Ramos (cell line): Measurements from ENCODE around the gene ELN.

ENCODE experiments used
- in situ Hi-C: fragments of 300-500 bp; cut with MboI; formaldehyde crosslinking; loops from one replicate; pipeline ENCODE4 v1.14.3; 2022; ENCODE audit warnings: low sequenced_read_pairs; ENCODE audit not compliant: unreplicated experiment

The ELN gene

DNA sequence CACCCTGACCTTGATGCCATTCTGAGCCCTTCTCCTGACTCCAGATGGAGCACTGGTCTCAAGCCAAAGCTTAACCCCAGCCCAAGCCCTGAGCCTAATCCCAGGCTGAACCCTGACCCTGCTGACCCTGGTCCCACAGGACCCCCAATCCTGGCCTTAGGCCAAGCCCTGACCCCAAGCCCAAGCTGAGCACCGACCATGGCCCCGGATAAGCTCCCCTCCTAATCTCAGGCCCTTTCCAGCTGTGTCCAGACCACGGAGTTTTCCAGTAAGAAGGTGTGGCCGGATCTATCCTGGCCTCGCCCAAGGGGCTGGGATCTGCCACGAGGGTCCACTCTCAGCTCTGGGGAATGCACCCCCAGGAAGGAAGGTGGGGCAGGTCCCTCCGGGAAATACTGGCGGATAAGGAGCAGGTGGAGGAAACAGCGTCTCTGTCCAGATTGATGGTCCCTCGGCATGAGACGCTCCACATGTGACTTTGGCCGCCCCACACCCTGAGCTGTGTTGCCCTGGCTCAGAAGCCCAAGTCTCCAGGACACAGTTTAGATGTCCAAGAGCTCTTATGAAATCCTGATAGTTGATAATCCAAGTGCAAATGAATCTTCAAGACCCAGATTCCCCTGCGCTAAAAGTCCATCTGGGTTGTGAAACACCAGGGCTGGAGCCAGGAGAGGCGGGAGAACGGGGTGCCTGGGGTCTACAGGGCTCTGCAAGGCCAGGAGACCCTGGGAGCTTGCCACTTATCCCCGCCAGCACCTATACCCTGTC, 10.4 kb downstream of the ELN start:
- in situ Hi-C loops, result loop anchor here (25.0 kb wide), 1 partner anchor 524 kb away; no protein-coding TSS in a partner anchor

DNA sequence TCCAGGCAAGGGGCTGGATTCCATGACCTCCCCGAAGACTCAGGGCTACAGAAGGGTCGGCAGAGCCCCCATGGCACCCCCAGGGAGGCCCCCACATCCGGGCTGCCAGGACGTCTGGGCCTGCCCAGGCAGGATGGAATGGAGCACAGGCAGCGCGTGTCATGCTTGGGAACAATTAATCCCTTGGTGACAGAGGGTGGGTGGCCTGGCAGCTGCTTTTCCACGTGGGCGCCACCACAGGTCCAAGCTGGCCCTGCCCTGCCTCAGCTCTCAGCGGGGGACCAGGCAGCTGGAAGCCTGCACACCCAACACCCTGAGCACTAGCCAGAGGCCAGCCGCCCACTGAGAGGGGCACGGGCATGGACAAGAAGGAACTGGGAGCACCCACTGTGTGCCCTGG, 11.4 kb downstream of the ELN start:
- in situ Hi-C loops, result loop anchor here (25.0 kb wide), 1 partner anchor 523 kb away; no protein-coding TSS in a partner anchor

DNA sequence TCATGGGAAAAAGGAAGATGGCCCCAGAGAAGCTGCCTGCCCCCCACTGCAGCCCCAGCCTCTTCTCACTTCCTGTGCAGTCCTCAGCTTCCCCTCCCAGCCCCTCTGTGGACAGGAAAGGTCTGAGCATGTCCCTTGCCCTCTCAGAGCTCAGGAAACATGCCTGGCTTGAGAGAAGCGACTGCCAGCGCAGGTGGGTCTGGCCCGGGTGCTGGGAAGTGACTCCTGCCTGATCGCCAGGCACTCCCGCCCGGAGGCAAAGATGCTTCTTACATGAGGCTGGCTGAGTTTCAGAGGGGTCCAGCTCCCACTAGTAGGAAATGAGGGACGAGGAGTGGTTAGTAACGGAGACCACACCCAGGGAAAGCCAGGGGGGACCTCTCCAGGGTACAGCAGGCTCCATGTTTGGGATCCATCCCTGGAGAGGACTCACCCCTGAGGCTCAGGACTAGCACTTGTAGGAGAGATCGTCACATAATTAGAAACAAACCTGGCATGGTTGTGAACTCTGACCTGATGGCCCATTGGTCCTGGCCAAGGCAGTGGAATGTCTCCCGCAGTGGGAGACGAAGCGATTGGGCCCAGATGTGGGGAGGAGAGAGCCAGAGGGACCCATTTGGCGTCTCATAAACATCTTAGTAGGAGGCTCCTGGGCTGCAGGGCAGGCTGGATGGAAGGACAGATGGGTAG, 12.3 kb downstream of the ELN start:
- in situ Hi-C loops, result loop anchor here (25.0 kb wide), 1 partner anchor 522 kb away; no protein-coding TSS in a partner anchor

DNA sequence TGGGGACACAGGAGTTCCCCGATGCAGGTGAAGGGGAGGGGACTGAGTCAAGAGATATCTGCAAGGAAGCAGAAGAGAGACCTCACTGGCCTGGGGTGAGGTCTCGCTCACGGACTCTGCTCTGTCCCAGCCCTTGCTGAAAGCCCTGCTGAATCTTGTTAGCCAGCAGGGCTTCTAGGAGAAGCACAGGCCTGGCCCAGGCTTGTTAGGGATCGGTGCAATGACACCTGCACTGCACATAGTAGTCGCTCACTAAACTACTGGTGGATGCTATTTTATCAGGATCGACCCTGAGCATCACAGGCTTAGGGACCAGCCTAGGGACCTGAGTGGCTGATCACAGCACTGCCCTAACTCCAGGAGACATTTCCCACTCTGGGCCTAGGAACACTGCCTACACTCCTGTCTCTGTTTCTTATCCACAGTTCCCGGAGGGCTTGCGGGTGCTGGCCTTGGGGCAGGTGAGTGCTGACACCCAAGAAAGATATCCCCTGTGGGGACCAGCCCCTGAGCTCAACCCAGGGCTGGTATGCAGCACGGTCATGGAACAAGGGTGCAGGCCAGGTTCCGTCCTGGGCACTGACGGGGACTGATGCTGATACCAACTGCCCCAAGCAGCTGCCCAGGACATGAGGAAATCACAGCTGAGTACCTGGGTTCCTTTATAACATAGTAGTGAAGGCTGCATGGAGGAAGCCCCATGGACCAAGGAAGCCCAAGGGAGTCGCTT, 13.0 kb downstream of the ELN start:
- in situ Hi-C loops, result loop anchor here (25.0 kb wide), 1 partner anchor 521 kb away; no protein-coding TSS in a partner anchor

DNA sequence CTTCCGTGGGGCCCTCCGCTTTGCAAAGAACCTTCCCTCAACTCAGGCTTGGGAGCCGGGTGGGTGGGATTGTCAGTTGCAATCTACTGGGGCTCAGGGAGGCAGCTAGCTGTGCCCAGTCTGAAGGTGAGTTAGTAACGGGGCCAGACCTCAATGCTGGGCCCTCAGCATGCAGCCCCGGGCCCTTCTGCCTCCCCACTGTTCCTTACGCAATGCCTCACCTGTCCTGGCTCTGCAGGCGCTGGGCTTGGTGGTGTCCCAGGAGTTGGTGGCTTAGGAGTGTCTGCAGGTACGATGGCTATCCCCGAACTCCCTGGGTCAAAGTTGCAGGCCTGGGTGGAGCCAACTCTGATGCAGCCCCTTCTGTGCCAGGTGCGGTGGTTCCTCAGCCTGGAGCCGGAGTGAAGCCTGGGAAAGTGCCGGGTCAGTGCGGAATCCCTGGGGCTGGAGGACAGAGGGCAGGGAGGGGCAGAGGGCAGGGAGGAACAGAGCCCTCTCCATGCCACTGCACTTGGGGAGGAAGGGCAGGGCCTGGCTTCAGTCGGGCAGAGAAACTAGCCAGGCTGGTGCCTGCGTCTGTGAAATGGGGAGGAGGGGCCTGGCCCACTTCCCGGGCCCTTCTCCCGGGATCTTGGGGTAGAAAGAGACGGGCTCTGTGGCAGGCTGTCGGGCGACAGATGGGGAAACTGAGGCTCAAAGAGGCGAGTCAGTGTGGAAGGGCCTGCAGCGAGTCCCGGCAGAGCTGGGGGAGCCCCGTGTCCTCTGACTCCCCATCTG, 15.0 kb downstream of the ELN start:
- in situ Hi-C loops, result loop anchor here (25.0 kb wide), 1 partner anchor 519 kb away; no protein-coding TSS in a partner anchor

DNA sequence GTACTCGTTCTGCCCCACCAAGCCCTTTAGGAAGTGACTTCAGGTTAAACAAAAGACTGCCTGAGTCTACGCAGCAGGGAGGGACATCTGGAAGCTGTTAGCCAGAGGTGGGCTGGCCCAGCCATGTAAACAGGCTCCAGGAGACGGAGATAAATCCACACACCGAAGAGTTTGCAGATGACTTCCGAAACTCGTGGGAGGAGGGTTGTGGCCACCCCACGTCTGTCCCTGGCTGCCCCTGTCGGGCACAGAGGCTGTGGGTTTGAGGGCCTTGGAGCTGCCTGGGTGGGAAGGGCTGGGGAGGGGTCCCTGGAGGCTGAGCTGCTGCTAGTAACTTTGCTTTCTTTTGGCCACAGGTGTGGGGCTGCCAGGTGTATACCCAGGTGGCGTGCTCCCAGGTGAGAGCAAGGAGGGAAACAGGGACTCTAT, 15.6 kb downstream of the ELN start:
- in situ Hi-C loops, result loop anchor here (25.0 kb wide), 1 partner anchor 519 kb away; no protein-coding TSS in a partner anchor

DNA sequence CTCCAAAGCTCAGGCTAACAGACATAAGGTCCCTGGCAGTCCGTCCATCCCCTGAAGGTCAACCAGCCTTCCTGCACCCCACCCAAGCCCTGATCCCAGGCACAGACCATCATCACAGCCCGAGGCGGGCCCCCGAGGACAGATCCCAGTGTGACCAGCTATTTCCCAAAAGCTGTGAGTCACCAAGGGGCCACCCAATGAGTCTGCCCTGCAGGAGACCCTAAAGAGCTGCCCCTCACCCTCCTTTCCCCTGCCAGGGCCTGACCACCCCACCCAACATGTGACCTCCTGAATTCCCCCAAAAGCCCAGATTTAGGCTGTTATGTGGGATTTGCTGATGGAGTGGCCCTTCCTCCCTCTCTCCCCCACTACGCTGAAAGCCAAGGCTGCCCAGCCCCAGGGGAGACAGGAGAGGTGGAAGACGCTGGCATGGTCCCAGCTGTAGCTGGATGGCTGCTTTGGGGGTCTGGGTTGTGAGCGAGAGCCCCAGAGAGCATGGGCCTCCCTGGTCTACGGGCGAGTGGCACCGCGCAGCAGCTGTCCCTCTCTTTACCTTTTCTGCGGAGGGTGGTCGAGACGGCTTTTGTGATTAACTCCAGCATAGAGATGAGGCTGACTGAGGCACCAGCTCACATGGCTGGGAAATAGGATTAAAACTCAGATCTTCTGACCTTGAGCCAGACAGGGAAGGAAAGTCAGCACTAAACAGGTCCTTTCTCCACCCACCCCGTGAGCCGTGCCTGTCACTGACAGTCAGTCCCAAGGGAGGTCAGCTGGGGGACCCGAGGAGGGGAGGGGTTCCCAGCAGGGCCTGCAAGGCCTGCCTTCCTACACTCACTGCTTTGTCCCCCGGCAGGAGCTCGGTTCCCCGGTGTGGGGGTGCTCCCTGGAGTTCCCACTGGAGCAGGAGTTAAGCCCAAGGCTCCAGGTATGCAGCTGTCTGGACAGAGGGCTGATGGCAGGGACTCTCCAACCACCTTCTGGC, 16.7 kb downstream of the ELN start:
- in situ Hi-C loops, result loop anchor here (25.0 kb wide), 1 partner anchor 518 kb away; no protein-coding TSS in a partner anchor

DNA sequence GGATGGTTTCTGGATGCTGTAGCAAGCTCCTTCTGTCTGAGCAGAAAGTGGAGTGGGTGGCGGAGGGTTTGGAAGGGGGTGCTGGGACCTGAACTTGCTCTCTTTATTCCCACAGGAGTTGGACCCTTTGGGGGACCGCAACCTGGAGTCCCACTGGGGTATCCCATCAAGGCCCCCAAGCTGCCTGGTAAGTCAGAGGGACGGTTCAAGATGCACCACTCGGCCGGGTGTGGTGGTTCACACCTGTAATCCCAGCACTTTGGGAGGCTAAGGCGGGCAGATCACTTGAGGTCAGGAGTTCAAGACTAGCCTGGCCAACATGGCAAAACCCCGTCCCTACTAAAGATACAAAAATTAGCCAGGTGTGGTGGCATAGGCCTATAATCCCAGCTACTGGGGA, 18.6 kb downstream of the ELN start:
- in situ Hi-C loops, result loop anchor here (25.0 kb wide), 1 partner anchor 516 kb away; no protein-coding TSS in a partner anchor

DNA sequence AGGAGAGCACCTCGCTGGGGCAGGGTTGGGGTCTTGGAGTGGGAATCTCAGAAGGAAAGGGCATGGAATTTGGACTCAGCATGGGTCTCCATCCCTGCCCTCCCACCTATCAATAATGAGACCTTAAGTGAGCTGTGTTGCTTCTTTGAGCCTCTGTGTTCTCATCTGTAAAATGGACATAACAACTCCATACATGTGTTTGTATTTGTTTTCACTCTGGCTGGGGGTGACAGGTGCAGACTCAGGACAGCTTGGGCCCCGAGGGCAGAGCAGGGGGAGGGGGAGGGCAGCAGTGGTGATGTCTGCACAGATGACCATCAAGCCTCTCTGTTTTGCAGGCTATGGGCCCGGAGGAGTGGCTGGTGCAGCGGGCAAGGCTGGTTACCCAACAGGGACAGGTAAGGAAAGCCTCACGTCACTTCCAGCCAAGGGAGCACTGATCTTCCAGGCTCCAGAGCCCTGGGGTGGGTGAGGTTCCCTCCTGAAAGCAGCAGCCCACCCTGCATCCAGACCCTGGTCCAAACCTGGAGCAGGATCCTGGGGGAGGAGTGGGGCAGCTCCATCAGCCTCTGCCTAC, 19.9 kb downstream of the ELN start:
- in situ Hi-C loops, result loop anchor here (25.0 kb wide), 1 partner anchor 514 kb away; no protein-coding TSS in a partner anchor

DNA sequence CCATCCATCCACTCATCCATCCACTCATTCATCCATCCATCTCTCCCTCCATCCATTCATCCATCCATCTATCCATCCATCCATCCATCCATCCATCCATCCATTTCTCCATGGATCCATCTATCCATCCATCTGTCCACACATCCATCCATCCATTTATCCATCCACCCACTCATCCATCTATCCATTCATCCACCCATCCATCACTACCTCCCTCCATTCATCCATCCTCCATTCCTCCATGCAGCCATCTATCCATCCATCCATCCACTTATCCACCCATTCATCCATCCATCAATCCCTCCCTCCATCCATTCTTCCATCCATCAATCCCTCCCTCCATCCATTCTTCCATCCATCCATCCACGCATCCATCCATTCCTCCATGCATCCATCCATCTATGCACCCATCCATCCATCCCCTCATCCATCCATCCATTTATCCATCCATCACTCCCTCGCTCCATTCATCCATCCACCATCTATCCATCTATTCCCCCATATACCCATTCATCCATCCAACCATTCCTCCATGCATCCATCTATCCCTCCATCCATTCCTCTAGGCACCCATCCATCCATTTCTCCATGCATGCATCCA, 21.1 kb downstream of the ELN start:
- in situ Hi-C loops, result loop anchor here (25.0 kb wide), 1 partner anchor 513 kb away; no protein-coding TSS in a partner anchor

DNA sequence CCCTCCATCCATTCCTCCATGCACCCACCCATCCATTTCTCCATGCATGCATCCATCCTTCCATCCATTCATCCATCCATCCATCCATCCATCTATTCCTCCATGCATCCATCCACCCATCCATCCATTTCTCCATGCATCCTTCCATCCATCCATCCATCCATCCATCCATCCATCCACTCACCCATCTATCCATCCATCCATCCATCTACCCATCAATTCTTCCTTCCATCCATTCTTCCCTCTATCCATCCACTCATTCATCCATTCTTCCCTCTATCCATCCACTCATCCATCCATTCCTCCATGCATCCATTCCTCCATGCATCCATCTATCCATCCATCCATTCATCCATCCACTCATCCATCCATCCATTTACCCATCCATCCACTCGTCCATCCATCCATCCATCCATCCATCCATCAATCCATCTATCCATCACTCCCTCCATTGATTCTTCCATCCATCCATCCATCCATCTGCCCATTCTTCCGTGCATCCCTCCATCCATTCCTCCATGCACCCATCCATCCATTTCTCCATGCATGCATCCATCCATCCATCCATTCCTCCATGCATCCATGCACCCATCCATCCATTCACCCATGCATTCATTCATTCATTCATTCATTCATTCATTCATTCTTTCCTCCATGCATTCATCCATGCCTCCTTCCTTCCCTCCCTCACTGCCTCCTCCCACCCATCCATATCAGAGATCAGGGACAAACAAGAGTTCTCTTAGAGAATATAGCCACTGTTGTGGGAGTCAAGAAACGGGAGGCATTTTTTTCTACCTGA, 22.2 kb downstream of the ELN start:
- in situ Hi-C loops, result loop anchor here (25.0 kb wide), 1 partner anchor 512 kb away; no protein-coding TSS in a partner anchor

DNA sequence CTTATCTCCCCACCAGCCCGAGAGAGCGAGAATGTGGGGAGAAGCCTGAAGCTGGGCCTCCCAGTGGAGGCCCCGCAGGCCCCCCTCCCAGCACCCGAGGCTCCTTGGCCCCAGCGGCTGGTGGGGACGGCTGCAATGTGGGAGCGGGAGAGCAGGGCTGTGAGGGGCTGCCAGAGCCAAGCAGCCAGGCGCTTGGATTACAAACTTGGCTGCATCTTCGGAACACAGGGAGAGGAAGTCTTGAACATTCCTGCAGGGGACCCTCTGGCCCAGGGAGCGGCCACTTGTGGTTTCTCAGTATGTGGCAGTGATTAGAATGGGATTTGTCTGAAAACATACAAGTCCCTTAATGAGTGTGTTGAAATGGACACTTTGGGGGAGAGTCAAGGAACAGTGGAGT, 23.2 kb downstream of the ELN start:
- in situ Hi-C loops, result no loop called here

DNA sequence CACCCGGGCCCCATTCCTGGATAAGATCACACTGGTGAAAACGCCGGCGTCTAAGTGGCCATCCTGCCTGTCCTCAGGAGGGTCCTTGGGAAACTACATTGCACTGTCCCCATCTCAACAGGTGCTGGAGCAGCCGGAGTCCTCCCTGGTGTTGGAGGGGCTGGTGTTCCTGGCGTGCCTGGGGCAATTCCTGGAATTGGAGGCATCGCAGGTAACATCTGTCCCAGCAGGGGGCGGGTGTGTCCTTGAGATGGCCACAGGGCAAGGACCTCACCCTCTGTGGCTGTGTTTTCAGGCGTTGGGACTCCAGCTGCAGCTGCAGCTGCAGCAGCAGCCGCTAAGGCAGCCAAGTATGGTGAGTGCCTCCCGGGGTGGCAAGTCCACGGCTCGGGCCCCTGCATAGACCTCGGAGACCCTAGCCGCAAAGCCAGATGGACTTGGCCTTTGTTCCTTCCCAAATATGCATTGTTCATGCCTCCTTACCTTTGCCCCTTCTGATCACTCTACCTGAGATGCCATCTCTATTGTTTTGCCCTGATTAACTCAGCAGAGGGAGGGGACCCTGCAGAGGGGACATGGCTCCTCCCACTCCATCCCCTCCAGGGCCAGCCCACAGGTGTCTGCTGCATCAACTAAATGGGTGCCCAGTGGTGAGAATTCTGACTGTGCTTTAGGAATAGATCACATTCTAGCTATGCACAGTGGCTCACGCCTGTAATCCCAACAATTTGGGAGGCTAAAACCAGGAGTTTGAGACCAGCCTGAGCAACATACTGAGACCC, 23.8 kb downstream of the ELN start:
- in situ Hi-C loops, result no loop called here

DNA sequence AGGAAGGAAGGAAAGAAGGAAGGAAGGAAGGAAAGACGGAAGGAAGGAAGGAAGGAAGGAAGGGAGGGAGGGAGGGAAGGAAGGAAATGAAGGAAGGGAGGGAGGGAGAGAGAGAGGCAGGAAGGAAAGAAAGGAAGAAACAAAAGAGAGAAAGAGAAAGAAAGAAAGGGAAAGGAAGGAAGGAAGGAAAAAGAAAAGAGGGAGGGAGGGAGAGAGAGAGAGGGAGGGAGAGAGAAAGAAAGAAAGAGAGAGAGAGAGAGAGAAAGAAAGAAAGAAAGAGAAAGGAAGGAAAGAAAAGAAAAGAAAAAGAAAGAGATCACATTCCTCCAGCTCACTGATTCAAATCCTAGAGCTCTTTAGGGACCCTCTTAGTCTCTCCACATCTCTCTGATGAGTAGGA, 24.7 kb downstream of the ELN start:
- in situ Hi-C loops, result no loop called here

DNA sequence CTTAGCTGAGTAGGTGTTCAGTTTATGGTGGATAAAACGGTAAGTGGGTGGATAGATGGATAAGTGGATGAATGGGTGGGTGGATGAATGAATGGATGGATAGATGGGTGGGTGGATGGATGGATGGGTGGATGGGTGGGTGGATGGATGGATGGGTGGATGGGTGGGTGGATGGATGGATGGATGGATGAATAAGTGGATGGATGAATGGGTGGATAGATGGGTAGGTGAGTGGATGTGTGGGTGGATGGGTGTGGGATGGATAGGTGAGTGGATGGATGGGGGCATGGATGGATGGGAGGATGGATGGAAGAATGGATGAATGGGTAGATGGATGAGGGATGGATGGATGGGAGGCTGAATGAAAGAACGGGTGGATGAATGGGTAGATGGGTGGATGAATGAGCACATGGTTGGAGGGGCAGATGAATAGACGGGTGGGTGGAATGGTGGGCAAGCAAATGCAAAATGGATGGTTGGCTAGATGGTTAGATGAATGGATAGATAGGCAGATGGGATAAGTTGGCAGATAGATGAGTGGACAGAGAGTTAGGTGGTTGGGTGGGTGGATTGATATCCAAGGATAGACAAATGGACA, 25.7 kb downstream of the ELN start:
- in situ Hi-C loops, result no loop called here
